SK-N-SH (cell line): ENCODE data around the gene CLPSL2. TPM values are rescaled to one million over a fixed set of nuclear protein-coding genes. Genes with fewer than 3 reads are reported as not detected.
A peak's percentile ranks its signal among the peaks of the same experiment; 100 is the strongest.

Source experiments
- CTCF ChIA-PET: fragments of 300-600, 350-600 bp; formaldehyde crosslinking; extraction: SDS; loops from one replicate; lab custom pipeline; 2021; lab: Yijun Ruan, JAX
- POLR2A ChIA-PET: fragments of 350-600 bp; sonication (Branson Sonifier 250); formaldehyde crosslinking; extraction: SDS; loops from one replicate; lab custom pipeline; 2020; ENCODE audit warnings: antibody characterized with exemption, inconsistent platforms; lab: Yijun Ruan, JAX
- DNase-seq: peaks from one replicate; pipeline ENCODE4 v3.0.0; 2012
- H2AFZ ChIP-seq: fragments of 200-600 bp; sonication (generic); 2 replicates; pipeline ENCODE4 v1.8.1; 2016; ENCODE audit warnings: antibody characterized with exemption, mild to moderate bottlenecking, low read depth
- H3F3A ChIP-seq: fragments of 200-600 bp; sonication (generic); replicated peaks from 2 replicates; pipeline ENCODE3; 2016; ENCODE audit warnings: antibody characterized with exemption, mild to moderate bottlenecking; ENCODE audit not compliant: insufficient read depth
- H3K27ac ChIP-seq, 2 experiments: fragments of 200-500 bp in 1 of 2; fragments of 200-600 bp in 1 of 2; sonication (Bioruptor generic) in 1 of 2; sonication (generic), shearing (Covaris generic) in 1 of 2; 2 replicates each; pipeline versions ENCODE4 v1.5.1 to v1.6.1; 2014 to 2016; ENCODE audit warnings: low read depth in 2 of 2, inconsistent platforms in 1 of 2, low read length in 1 of 2, mild to moderate bottlenecking in 1 of 2, mixed read lengths in 1 of 2
- H3K27me3 ChIP-seq: fragments of 200-600 bp; sonication (generic), shearing (Covaris generic); 2 replicates; pipeline ENCODE4 v1.6.1; 2016; ENCODE audit warnings: mixed run types; ENCODE audit not compliant: insufficient read depth
- H3K36me3 ChIP-seq, 2 experiments: fragments of 200-500 bp in 1 of 2; fragments of 200-600 bp in 1 of 2; sonication (Bioruptor generic) in 1 of 2; sonication (generic) in 1 of 2; replicated peaks in 1 of 2; 2 replicates each; pipeline versions ENCODE3 to v1.5.1; 2014 to 2016; ENCODE audit warnings: low read length in 1 of 2, mild to moderate bottlenecking in 1 of 2; ENCODE audit not compliant: insufficient read depth in 2 of 2, control insufficient read depth in 1 of 2
- H3K4me1 ChIP-seq, 2 experiments: fragments of 200-500 bp in 1 of 2; fragments of 200-600 bp in 1 of 2; sonication (Bioruptor generic) in 1 of 2; sonication (generic), shearing (Covaris generic) in 1 of 2; 2 replicates each; pipeline versions ENCODE4 v1.5.1 to v1.6.1; 2014 to 2016; ENCODE audit warnings: low read depth in 1 of 2, low read length in 1 of 2, mixed run types in 1 of 2; ENCODE audit not compliant: insufficient read depth in 2 of 2, control insufficient read depth in 1 of 2
- H3K4me2 ChIP-seq: fragments of 200-600 bp; sonication (generic), shearing (Covaris generic); 2 replicates; pipeline ENCODE4 v1.6.1; 2017; ENCODE audit warnings: mixed run types
- H3K4me3 ChIP-seq, 2 experiments: fragments of 200-500 bp in 1 of 2; fragments of 200-600 bp in 1 of 2; sonication (Bioruptor generic) in 1 of 2; sonication (generic), shearing (Covaris generic) in 1 of 2; 2 replicates each; pipeline versions ENCODE4 v1.5.1 to v1.8.1; 2014 to 2016; ENCODE audit warnings: low read depth in 2 of 2, inconsistent platforms in 1 of 2, low read length in 1 of 2, mild to moderate bottlenecking in 1 of 2, mixed read lengths in 1 of 2, moderate library complexity in 1 of 2
- H3K79me2 ChIP-seq: fragments of 200-600 bp; sonication (generic); 2 replicates; pipeline ENCODE4 v1.8.1; 2017; ENCODE audit warnings: mild to moderate bottlenecking; ENCODE audit not compliant: insufficient read depth
- H3K9ac ChIP-seq: fragments of 200-600 bp; sonication (generic); 2 replicates; pipeline ENCODE4 v1.6.1; 2017; ENCODE audit warnings: mixed run types
- H3K9me2 ChIP-seq: fragments of 200-600 bp; sonication (generic); 2 replicates; pipeline ENCODE4 v1.6.1; 2017; ENCODE audit warnings: mixed run types
- H3K9me3 ChIP-seq: fragments of 200-600 bp; sonication (generic); 2 replicates; pipeline ENCODE4 v1.6.1; 2017; ENCODE audit warnings: mixed run types, mild to moderate bottlenecking, moderate library complexity
- H4K20me1 ChIP-seq: fragments of 200-600 bp; sonication (generic); 2 replicates; pipeline ENCODE4 v1.6.1; 2017; ENCODE audit warnings: mild to moderate bottlenecking, mixed run types; ENCODE audit not compliant: insufficient read depth
- CHD2 ChIP-seq: fragments of 150-350 bp; IDR thresholded peaks from 2 replicates; pipeline ENCODE4 v1.6.1; 2018; ENCODE audit warnings: low read length; ENCODE audit not compliant: partially characterized antibody
- EZH2phosphoT487 ChIP-seq: fragments of 200-600 bp; sonication (generic); IDR thresholded peaks from 2 replicates; pipeline ENCODE4 v1.6.1; 2017; ENCODE audit warnings: low read depth, mixed run types, mild to moderate bottlenecking, antibody characterized with exemption, moderate library complexity, borderline replicate concordance
- FOXJ3 ChIP-seq: sonication (generic); formaldehyde crosslinking; IDR thresholded peaks from 2 replicates; pipeline ENCODE4 v1.5.1; 2020; ENCODE audit warnings: mild to moderate bottlenecking, missing genetic modification reagents
- FOXM1 ChIP-seq: IDR thresholded peaks from 2 replicates; pipeline ENCODE4 v1.4.0; 2012; ENCODE audit warnings: low read depth, mild to moderate bottlenecking
- IRF3 ChIP-seq: fragments of 150-350 bp; IDR thresholded peaks from 2 replicates; pipeline ENCODE4 v1.6.1; 2016; ENCODE audit warnings: mild to moderate bottlenecking, low read depth, low read length
- JUND ChIP-seq: IDR thresholded peaks from 2 replicates; pipeline ENCODE4 v1.4.0; 2012
- MEF2A ChIP-seq: IDR thresholded peaks from 2 replicates; pipeline ENCODE4 v1.4.0; 2012; ENCODE audit warnings: low read depth, borderline replicate concordance
- RCOR1 ChIP-seq: fragments of 150-350 bp; IDR thresholded peaks from 2 replicates; pipeline ENCODE4 v1.6.1; 2017; ENCODE audit warnings: antibody characterized with exemption, low read length
- REST ChIP-seq: IDR thresholded peaks from 2 replicates; pipeline ENCODE4 v1.6.1; 2012; ENCODE audit warnings: mild to moderate bottlenecking, low read depth, low read length, moderate library complexity
- WGBS: methylation state at CpG from one replicate; pipeline ENCODE4 v1.1.6; 2017; ENCODE audit warnings: low lambda C conversion rate; 5-methylcytosine and 5-hydroxymethylcytosine counted together
- polyA plus RNA-seq, 3 experiments: library from polyadenylated mRNA; depleted of rRNA; stranded (reverse); fragments of >200 nt; gene quantifications; 2 replicates each; pipeline ENCODE4 v1.2.3, GENCODE V29; 2012

CLPSL2 gene
- polyA plus RNA-seq, 1 of the 3 experiments (the other 2 are of a cell fraction) = not detected

GRCh38 chr6:35801148-35801547 lies 24.8 kb downstream of the CLPSL2 start:
- TF ChIP-seq CHD2 (no peak), JUND (no peak), MEF2A (no peak), EZH2phosphoT487 (no peak), FOXJ3 (CRISPR knock-in tag) (no peak), FOXM1 (no peak), RCOR1 (no peak)
- Histone ChIP-seq H3K27ac (no peak overlapping the region), H3K9me3 (no peaks in the 10 kb centered on the region), H3K9me2 (no peaks in the 10 kb centered on the region), H3K4me3 (no peak overlapping the region), H2AFZ (no peak overlapping the region), H3K9ac (no peak overlapping the region), H3K4me1 (peaks cover 0 to 2% of the 10 kb centered on the region in 2 experiments; a peak in 1 of 4 replicates), H3K27me3 (no peaks in the 10 kb centered on the region; the same call in 1 of the 2 replicates), H3K36me3 (no peaks in the 10 kb centered on the region), H3F3A (no peaks in the 10 kb centered on the region), H3K79me2 (no peaks in the 10 kb centered on the region), H3K4me2 (no peak overlapping the region), H4K20me1 (no peaks in the 10 kb centered on the region)
- ChIA-PET POLR2A (interaction anchor here (0.6 kb wide), 1 partner anchor 21 kb away, joined by 3 read pairs; no protein-coding TSS in a partner anchor), CTCF (no interaction called here)
- DNase-seq = no peak
- WGBS = 46% methylated on average over 3 of the region's 3 CpGs

- peak; percentile 95 for DNase-seq
- no peak within 1 kb of the TSS for H3K9ac ChIP-seq
- ChIA-PET POLR2A (interaction anchor here (0.6 to 1.0 kb wide), 2 partner anchors 13 to 16 kb away, joined by 3 to 4 read pairs; no protein-coding TSS in a partner anchor), CTCF (interaction anchor here (0.6 kb wide), 1 partner anchor 26 kb away, joined by 3 read pairs; no protein-coding TSS in a partner anchor)
- H2AFZ ChIP-seq = 0 out of 2 replicates have a peak within 1 kb of the TSS, but pooled peaks have one; percentile 51
- no peaks in the 10 kb centered on the region for H3K79me2 ChIP-seq
- no peaks in the 10 kb centered on the region for H3F3A ChIP-seq
- peak within 1 kb of the TSS; percentile 71 for H3K4me2 ChIP-seq
- no peaks in the 10 kb centered on the region for H4K20me1 ChIP-seq
- no peak for TF ChIP-seq IRF3
- peak; percentile 39 for TF ChIP-seq CHD2
- peak; percentile 98 for TF ChIP-seq REST
- 20% methylated on average over 14 of the region's 40 CpGs for WGBS
- no peaks in the 10 kb centered on the region for H3K9me2 ChIP-seq
- no peaks in the 10 kb centered on the region for H3K9me3 ChIP-seq
- H3K4me1 ChIP-seq = peaks cover 0 to 7% of the 10 kb centered on the region in 2 experiments; a peak in 1 of 4 replicates
- H3K27me3 ChIP-seq = no peaks in the 10 kb centered on the region
- no peaks in the 10 kb centered on the region for H3K36me3 ChIP-seq
- peak within 1 kb of the TSS; percentile 43 to 47 for H3K4me3 ChIP-seq
- no peak within 1 kb of the TSS; a peak in 1 of 4 replicates for H3K27ac ChIP-seq
These were observed 28.8 kb downstream of the CLPSL2 start, which contains the start of gene LHFPL5 for GRCh38 chr6:35804996-35805736. Gene LHFPL5, plus strand, starts transcription at chr6:35805352. Its CDS starts 319 bp downstream, at chr6:35805671.
